ENCODE results near the gene AFF3. TPM values are rescaled to one million over a fixed set of nuclear protein-coding genes. Genes with fewer than 3 reads are reported as not detected.

The AFF3 gene
- total and polyA plus RNA-seq, 4 donors = 4.2 to 90.9 (median 14.6) TPM

- 93 to 94% methylated on average over 4 of the region's 4 CpGs for WGBS, 2 donors
- no peak for DNase-seq
- peaks cover 0 to 3% (median under 1%) of the 10 kb centered on the region in 5 donors for H3K4me1 ChIP-seq (ENCODE audit: control insufficient read depth in 5 of 5, insufficient read depth in 5 of 5, low read length in 5 of 5)
- TF ChIP-seq, protein P1, sequence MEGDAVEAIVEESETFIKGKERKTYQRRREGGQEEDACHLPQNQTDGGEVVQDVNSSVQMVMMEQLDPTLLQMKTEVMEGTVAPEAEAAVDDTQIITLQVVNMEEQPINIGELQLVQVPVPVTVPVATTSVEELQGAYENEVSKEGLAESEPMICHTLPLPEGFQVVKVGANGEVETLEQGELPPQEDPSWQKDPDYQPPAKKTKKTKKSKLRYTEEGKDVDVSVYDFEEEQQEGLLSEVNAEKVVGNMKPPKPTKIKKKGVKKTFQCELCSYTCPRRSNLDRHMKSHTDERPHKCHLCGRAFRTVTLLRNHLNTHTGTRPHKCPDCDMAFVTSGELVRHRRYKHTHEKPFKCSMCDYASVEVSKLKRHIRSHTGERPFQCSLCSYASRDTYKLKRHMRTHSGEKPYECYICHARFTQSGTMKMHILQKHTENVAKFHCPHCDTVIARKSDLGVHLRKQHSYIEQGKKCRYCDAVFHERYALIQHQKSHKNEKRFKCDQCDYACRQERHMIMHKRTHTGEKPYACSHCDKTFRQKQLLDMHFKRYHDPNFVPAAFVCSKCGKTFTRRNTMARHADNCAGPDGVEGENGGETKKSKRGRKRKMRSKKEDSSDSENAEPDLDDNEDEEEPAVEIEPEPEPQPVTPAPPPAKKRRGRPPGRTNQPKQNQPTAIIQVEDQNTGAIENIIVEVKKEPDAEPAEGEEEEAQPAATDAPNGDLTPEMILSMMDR (IDR thresholded peaks at IDR 0.05; ENCODE audit: control extremely low read depth, extremely low read depth) = no peak
- no peak overlapping the region for H3K9ac ChIP-seq (ENCODE audit: insufficient read depth in 1 of 2, low read length in 2 of 2)
- H3K9me3 ChIP-seq (ENCODE audit: control insufficient read depth in 4 of 4, insufficient read depth in 3 of 4, low read length in 3 of 4) = no peaks in the 10 kb centered on the region
- H3K36me3 ChIP-seq (ENCODE audit: control insufficient read depth in 4 of 4, insufficient read depth in 4 of 4, low read length in 4 of 4) = no peaks in the 10 kb centered on the region
- H3K27me3 ChIP-seq (ENCODE audit: control insufficient read depth in 3 of 3, insufficient read depth in 3 of 3, low read length in 2 of 3) = no peaks in the 10 kb centered on the region
- no peak overlapping the region for H3K27ac ChIP-seq (ENCODE audit: low read depth in 1 of 2, low read length in 1 of 2)
- H3K4me3 ChIP-seq = no peak overlapping the region
- ATAC-seq (ENCODE audit: insufficient read depth, low FRiP score) = no peak
These were observed 622.2 kb downstream of the AFF3 start for GRCh38 chr2:99520195-99520594.

DNA sequence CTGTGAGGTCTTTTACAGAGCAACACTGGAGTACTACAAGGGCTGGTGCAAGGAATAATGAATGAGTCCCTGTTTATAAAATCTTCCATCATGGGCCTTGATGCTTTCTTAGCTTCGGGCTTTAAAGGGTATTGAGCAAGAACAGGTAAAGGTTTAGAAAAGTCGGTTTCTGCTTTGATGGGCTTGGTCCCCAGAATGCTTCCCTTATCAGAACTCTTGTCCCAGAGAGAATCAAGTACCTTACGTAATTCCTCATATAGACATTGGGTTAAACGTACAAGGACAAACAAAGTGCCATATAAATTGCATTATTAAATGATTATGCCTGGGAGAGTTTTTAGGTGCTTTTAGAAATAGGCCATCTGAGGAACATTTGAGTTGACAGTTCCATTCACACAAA lies 628.0 kb downstream of the AFF3 start:
- H3K36me3 ChIP-seq (ENCODE audit: control insufficient read depth in 4 of 4, insufficient read depth in 4 of 4, low read length in 4 of 4) = no peaks in the 10 kb centered on the region
- no peaks in the 10 kb centered on the region for H3K27me3 ChIP-seq (ENCODE audit: control insufficient read depth in 3 of 3, insufficient read depth in 3 of 3, low read length in 2 of 3)
- H3K4me3 ChIP-seq = no peak overlapping the region
- WGBS, 2 donors = 60 to 72% methylated on average over 4 of the region's 4 CpGs
- ATAC-seq (ENCODE audit: insufficient read depth, low FRiP score) (peak; percentile 50), DNase-seq (peak in 1 of 3 donors; percentile 48)
- peak overlapping the region in 1 of 2 donors; percentile 40 for H3K27ac ChIP-seq (ENCODE audit: low read depth in 1 of 2, low read length in 1 of 2)
- TF ChIP-seq, protein P1 (IDR thresholded peaks at IDR 0.05; ENCODE audit: control extremely low read depth, extremely low read depth) = no peak
- H3K9ac ChIP-seq (ENCODE audit: insufficient read depth in 1 of 2, low read length in 2 of 2) = no peak overlapping the region
- no peaks in the 10 kb centered on the region for H3K9me3 ChIP-seq (ENCODE audit: control insufficient read depth in 4 of 4, insufficient read depth in 3 of 4, low read length in 3 of 4)
- peaks cover 0 to 17% (median 3%) of the 10 kb centered on the region in 5 donors for H3K4me1 ChIP-seq (ENCODE audit: control insufficient read depth in 5 of 5, insufficient read depth in 5 of 5, low read length in 5 of 5)

GRCh38 chr2:99512181-99512591 lies 630.2 kb downstream of the AFF3 start:
- ATAC-seq (ENCODE audit: insufficient read depth, low FRiP score) (no peak), DNase-seq (peak in 2 of 3 donors; percentile 41 to 72)
- 64 to 83% methylated on average over 1 of the region's 1 CpG for WGBS, 2 donors
- no peaks in the 10 kb centered on the region for H3K27me3 ChIP-seq (ENCODE audit: control insufficient read depth in 3 of 3, insufficient read depth in 3 of 3, low read length in 2 of 3)
- TF ChIP-seq, protein P1 (IDR thresholded peaks at IDR 0.05; ENCODE audit: control extremely low read depth, extremely low read depth) = no peak
- no peaks in the 10 kb centered on the region for H3K9me3 ChIP-seq (ENCODE audit: control insufficient read depth in 4 of 4, insufficient read depth in 3 of 4, low read length in 3 of 4)
- no peak overlapping the region for H3K9ac ChIP-seq (ENCODE audit: insufficient read depth in 1 of 2, low read length in 2 of 2)
- peaks cover 0 to 27% (median 4%) of the 10 kb centered on the region in 5 donors for H3K4me1 ChIP-seq (ENCODE audit: control insufficient read depth in 5 of 5, insufficient read depth in 5 of 5, low read length in 5 of 5)
- no peak overlapping the region for H3K27ac ChIP-seq (ENCODE audit: low read depth in 1 of 2, low read length in 1 of 2)
- no peaks in the 10 kb centered on the region for H3K36me3 ChIP-seq (ENCODE audit: control insufficient read depth in 4 of 4, insufficient read depth in 4 of 4, low read length in 4 of 4)
- H3K4me3 ChIP-seq = no peak overlapping the region

GRCh38 chr2:99509387-99509786 lies 633.0 kb downstream of the AFF3 start:
- no peak overlapping the region for H3K4me3 ChIP-seq
- no peaks in the 10 kb centered on the region for H3K36me3 ChIP-seq (ENCODE audit: control insufficient read depth in 4 of 4, insufficient read depth in 4 of 4, low read length in 4 of 4)
- peaks cover 0 to 24% (median 4%) of the 10 kb centered on the region in 5 donors for H3K4me1 ChIP-seq (ENCODE audit: control insufficient read depth in 5 of 5, insufficient read depth in 5 of 5, low read length in 5 of 5)
- ATAC-seq (ENCODE audit: insufficient read depth, low FRiP score) = no peak
- no peaks in the 10 kb centered on the region for H3K27me3 ChIP-seq (ENCODE audit: control insufficient read depth in 3 of 3, insufficient read depth in 3 of 3, low read length in 2 of 3)
- no peak overlapping the region for H3K9ac ChIP-seq (ENCODE audit: insufficient read depth in 1 of 2, low read length in 2 of 2)
- no peaks in the 10 kb centered on the region for H3K9me3 ChIP-seq (ENCODE audit: control insufficient read depth in 4 of 4, insufficient read depth in 3 of 4, low read length in 3 of 4)
- no peak overlapping the region for H3K27ac ChIP-seq (ENCODE audit: low read depth in 1 of 2, low read length in 1 of 2)
- TF ChIP-seq, protein P1 (IDR thresholded peaks at IDR 0.05; ENCODE audit: control extremely low read depth, extremely low read depth) = no peak
- DNase-seq = peak; percentile 17 to 93 (median 86)
- 75 to 85% methylated on average over 4 of the region's 4 CpGs for WGBS, 2 donors

Measured in lung (tissue), 12 donors.